AG09309 (cell line): ENCODE results near the gene SND1.

ENCODE experiments used
- DNase-seq: peaks from one replicate; pipeline ENCODE4 v3.0.0-alpha.2; 2010; ENCODE audit warnings: low read depth
- H3K4me3 ChIP-seq: 2 replicates; pipeline ENCODE4 v1.5.1; 2011; ENCODE audit warnings: mild to moderate bottlenecking, low read depth, low read length, moderate library complexity; ENCODE audit not compliant: control insufficient read depth
- TF ChIP-seq, protein P1 (sequence below): IDR thresholded peaks from 2 replicates; pipeline ENCODE4 v1.5.1; 2011; ENCODE audit warnings: mild to moderate bottlenecking, low read depth, low read length, inconsistent platforms; ENCODE audit not compliant: insufficient read depth, control insufficient read depth; ENCODE audit errors: missing control alignments

Gene SND1

GRCh38 chr7:127770885-127771284 is 118.9 kb downstream of the SND1 start:
- no peak for DNase-seq
- TF ChIP-seq, protein P1, sequence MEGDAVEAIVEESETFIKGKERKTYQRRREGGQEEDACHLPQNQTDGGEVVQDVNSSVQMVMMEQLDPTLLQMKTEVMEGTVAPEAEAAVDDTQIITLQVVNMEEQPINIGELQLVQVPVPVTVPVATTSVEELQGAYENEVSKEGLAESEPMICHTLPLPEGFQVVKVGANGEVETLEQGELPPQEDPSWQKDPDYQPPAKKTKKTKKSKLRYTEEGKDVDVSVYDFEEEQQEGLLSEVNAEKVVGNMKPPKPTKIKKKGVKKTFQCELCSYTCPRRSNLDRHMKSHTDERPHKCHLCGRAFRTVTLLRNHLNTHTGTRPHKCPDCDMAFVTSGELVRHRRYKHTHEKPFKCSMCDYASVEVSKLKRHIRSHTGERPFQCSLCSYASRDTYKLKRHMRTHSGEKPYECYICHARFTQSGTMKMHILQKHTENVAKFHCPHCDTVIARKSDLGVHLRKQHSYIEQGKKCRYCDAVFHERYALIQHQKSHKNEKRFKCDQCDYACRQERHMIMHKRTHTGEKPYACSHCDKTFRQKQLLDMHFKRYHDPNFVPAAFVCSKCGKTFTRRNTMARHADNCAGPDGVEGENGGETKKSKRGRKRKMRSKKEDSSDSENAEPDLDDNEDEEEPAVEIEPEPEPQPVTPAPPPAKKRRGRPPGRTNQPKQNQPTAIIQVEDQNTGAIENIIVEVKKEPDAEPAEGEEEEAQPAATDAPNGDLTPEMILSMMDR, result no peak
- H3K4me3 ChIP-seq, result no peak overlapping the region

DNA sequence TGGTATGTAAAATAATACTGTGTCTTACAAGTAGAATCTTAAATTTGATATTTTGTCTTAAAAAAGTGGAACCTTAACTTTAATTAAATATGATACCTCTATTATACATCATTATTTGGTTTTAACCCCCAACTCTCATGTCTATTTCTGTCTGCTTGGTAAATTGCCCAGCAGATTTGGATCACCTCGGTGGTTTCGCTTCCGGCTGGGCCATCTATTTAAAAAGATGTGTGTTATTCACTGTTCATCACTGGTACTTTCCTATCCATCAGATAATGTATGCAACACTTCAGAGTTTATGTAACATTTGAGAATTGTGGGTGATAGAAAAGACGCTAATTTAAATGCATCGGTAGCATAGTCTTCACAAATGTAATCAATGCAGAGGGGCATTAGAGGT is 119.7 kb downstream of the SND1 start:
- DNase-seq, result no peak
- TF ChIP-seq, protein P1, result no peak

DNA sequence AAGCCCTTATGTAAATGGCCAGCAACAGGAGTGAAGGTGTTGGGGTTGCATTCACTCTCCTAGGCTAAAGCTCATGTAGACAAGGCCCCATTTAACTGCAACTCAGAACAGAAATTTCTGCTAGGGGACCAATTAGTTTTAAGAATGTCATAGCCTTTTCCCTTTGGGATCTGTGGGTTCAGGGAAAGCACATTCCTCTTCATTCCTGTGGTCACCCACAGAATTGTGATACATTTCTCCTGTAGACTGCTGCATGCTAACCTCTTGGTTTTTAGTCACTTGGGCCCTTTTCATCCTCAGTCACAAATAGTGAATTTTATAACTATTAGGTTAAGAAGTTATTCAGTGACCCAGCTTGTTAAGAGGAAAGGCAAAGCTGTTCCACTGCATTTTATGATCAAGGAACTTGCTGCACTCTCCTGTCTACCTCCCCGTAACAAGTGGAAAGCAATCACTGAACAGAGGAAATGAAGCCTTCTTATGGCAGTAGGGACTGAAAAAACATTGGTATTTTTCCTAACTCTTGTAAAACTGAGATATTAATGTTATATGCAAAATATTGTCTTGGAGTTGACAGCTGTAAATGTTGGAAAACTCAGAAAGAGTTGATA is 124.9 kb downstream of the SND1 start:
- peak; percentile 66 for DNase-seq
- H3K4me3 ChIP-seq, result no peak overlapping the region
- TF ChIP-seq, protein P1, result no peak

More for the DNA sequence above, 119.7 kb downstream of the SND1 start:
- no peak overlapping the region for H3K4me3 ChIP-seq

GRCh38 chr7:127780489-127780888 is 128.5 kb downstream of the SND1 start:
- no peak overlapping the region for H3K4me3 ChIP-seq
- TF ChIP-seq, protein P1, result no peak
- DNase-seq, result no peak

DNA sequence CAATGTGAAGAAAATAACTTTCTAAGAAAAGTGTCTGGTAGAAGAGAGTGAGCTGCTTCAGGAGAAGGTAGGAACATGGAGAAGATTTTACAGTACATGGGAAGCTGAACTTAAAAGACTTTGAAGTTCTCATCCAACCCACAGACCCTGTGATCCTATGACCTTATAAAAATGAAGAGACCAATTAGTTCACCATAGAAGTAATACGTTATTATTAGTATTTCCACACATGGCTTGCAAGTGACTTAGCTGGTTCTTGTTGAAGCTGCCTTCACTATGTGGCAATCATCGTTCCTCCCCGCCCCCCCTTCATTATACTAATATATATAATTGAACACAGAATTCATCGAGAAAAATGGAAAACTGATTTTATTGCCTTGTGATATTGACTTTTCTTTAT is 129.1 kb downstream of the SND1 start:
- no peak for DNase-seq
- TF ChIP-seq, protein P1, result no peak
- H3K4me3 ChIP-seq, result no peak overlapping the region

GRCh38 chr7:127782075-127782474 is 130.1 kb downstream of the SND1 start:
- no peak overlapping the region for H3K4me3 ChIP-seq
- no peak for DNase-seq
- TF ChIP-seq, protein P1, result no peak
